HG03039 (cell line): ENCODE results near the gene EPB41L1.

Source experiments
- ATAC-seq: cut with Tn5 transposase; IDR thresholded peaks from one replicate; pipeline ENCODE4 v1.9.1; 2021; ENCODE audit warnings: mild to moderate bottlenecking, moderate library complexity; ENCODE audit not compliant: unreplicated experiment

Gene EPB41L1

GRCh38 chr20:36255445-36255844, 100.9 kb downstream of the EPB41L1 start:
- ATAC-seq = no peak

DNA sequence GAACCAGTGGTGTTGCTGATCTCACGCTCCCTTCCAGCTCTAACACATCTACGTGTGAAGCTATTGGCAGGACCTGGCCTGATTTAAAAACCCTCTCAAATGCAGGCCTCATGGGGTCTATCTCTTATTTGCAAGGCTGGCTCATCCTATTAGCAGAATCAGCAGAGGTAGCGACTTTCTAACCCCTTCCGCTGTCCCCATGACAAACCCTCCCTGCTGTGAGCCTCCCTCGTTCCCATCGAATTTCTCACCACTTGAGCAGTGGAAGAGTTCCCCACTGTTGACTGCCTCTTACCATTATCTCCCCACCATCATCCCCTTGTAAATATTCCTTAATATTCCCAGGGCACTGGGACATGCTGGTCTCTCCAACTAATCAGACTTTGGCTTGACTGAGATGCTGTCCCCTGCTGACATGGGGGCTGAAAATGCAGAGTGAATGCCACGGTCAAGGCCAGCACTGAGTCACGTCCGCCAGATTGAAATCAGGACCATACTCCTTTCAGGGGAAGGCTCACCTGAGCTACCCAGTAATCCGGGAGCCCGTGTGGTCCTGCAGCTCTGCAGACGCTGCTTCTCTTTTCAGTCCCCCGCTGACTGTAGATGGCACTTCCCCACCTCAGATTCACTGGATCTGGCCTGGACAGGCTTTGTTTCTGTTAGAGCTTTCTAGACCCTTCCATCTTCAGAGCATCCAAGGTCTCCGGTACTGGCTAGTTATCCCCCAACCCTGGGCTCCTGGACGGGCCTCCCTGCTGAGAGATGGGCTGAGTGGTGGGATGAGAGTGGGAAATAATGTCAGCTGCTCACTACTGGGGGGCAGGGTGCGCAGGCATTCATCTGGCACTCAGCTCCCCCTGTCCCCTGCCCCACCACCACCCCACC, 104.9 kb downstream of the EPB41L1 start:
- ATAC-seq = no peak

DNA sequence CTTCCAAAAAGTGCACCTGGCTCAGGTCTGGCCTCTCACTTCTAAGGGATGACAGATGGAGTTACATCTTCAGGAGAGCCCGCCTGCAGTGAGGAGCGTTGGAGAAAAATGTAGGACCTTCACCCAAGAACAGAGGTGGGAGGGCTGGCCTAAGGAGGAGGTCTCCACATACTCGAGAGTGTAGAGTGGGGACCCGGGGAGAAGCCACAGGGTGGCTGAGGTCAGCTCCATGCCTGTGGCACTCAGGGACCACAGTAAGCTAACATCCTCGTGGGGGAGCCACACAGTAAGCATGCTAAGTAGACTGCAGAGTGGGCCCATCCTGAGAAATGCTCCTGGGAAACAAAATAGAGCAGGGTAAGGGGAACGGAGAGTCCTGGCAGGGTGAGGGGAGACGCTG, 105.8 kb downstream of the EPB41L1 start:
- ATAC-seq = no peak

DNA sequence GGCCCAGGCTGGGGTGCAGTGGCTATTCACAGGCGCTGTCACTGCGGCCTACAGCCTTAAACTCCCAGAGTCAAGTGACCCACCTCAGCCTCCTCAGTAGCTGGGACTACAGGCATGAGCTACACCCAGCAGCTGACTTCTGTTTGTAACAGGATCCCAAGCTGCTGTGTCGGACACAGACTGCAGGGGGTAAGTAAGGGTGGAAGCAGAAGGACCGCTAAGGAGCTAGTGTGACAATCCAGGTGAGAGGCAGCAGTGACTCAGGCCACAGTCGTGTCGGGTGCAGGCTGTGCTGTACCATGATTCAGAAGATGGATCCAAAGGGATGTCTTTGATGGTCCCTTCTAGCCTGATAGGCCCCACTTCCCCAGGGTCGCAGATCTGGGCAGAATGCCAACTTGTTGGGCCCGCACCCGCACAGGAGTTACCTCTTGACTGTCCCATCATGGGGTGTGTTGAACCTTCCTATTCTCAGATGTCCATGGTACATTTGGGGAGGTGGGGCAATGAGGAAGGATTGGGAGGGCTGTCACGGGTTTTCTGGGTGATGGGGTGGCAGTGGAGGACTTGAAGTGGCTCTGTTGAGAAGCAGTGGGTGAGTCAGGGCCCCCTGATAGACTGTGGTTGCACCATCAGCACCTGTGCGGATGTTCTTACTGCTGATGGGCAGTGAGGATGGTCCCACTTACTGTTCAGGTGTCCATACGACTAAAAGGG, 107.0 kb downstream of the EPB41L1 start:
- no peak for ATAC-seq

GRCh38 chr20:36262440-36262839, 107.9 kb downstream of the EPB41L1 start:
- no peak for ATAC-seq

- ATAC-seq = no peak
Measured at GRCh38 chr20:36264426-36265246, 110.1 kb downstream of the EPB41L1 start.

- ATAC-seq = no peak
Measured at GRCh38 chr20:36266189-36266588, 111.6 kb downstream of the EPB41L1 start.

DNA sequence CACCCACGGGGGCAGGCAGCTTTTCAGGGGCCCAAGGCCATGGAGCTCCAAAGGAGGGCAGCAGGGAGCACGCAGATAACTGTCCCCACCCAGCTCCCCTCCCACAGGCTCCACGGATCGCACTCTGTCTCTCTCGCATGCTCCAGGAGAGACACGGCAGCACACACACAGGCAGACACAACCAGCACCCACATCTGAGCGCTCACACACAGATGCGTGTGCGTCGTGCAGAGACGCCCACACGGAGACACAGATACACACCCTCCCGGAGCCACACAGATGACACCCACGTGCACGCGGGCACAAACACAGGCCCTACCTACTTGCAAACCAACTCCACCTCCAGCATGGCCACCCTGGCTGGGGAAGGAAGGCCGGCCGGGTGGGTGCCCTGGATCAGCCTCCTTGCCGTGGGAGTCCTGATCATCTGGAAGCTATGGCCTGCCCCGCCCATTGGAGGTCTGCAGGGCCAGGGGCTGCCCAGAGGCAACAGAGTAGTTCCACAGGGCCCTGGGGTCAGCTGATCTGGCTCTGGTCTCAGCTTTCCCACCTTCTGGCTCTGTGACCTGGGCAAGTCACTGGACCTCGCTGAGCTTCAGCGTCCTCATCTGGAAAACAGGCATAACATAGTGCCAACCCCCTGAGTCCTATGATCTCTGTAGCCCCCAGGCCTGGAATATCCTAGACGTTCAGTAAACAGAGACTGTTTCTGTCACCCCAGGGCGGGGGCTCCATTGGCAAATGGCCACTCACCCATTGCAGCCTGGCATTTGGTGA, 113.3 kb downstream of the EPB41L1 start:
- ATAC-seq = no peak

DNA sequence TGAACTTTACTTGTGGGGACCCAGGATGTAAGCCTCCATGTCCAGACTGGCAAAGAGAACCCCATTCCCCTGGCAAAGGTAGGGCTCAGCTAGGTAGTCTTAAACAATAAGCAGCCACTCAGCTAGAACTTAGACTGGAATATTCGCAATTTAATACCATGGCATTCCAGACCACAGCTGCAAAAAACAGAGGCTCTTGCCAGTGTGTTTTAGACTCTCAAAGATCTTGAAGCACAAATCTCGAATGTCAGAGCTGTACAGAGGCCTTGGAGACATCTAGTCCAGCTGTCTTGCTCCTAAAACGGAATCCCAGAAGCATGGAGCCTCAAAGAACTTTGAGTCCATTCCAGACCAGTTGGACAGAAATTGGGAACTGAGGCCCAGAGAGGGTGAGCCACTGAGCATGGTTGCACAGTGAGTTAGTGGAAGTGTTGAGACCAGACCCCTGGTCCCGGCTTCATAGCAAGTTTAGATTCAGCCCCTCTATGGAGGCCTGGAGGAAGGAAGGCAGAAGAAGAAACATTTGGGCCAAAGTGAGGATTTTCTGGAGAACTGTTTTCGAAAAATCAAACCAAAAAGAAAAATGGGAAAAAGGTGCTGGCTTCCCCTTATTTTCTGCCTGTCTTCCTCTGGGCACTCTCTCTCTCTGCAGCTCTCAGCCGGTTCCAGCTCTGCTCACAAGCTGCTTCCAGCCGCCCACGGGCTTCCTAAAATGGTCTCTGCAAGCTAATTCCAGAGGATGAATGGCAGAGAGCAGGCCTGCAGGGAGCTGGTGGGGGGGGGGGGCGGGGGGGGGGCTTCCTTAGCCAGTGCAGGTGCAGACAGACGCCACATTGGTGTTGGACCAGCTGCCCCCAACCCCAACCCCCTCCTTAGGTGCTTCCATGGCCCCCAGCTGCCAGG, 114.2 kb downstream of the EPB41L1 start:
- no peak for ATAC-seq

DNA sequence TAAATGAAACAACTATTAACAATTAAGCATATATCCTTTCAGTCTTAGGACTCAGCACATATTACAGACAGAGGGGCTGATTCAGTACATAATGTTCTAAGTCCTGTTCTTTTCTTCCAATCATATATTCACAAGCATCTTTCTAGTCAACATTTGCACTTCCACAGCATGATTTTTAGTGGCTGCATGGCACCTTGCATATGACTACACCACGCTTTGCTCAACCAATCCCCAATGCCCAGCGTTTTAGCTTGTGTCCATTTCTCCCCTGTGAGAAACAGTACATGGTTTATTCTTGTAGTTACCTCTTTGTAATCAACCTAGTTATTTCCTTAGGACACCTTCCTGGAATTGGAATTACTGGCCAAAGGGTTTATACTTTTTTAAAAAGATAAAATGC, 115.0 kb downstream of the EPB41L1 start:
- ATAC-seq = no peak

- no peak for ATAC-seq
Measured at GRCh38 chr20:36270744-36271638, 116.5 kb downstream of the EPB41L1 start.

- no peak for ATAC-seq
Measured at GRCh38 chr20:36271639-36272546, 117.4 kb downstream of the EPB41L1 start.

DNA sequence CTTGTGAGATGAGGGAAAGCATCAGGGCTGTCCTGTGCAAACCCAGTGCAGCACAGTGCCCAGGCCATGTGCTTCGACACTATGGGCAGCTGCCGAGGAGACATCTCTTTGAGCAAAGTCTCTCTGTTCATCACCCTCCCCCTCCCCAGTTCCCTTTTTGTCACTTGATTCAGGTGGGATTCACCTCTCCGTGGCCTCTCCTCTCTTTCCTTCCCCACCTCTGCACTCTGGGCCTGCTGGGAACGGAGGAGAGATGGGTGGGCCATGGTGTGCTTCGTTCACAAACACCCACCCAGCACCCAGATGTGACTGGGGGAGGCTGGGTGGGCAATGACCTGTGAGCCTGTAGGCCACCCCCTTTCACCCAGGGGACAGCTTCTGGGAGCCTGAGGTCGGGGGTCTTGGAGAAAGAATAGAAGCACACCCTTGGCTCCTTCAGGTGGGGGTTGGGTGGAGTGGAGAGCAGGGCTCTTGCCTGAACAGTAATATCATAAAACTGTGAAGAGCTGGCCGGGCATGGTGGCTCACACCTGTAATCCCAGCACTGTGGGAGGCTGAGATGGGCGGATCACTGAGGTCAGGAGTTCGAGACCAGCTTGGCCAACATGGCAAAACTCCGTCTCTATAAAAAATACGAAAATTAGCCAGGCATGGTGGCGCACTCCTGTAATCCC, 118.1 kb downstream of the EPB41L1 start:
- ATAC-seq = no peak

DNA sequence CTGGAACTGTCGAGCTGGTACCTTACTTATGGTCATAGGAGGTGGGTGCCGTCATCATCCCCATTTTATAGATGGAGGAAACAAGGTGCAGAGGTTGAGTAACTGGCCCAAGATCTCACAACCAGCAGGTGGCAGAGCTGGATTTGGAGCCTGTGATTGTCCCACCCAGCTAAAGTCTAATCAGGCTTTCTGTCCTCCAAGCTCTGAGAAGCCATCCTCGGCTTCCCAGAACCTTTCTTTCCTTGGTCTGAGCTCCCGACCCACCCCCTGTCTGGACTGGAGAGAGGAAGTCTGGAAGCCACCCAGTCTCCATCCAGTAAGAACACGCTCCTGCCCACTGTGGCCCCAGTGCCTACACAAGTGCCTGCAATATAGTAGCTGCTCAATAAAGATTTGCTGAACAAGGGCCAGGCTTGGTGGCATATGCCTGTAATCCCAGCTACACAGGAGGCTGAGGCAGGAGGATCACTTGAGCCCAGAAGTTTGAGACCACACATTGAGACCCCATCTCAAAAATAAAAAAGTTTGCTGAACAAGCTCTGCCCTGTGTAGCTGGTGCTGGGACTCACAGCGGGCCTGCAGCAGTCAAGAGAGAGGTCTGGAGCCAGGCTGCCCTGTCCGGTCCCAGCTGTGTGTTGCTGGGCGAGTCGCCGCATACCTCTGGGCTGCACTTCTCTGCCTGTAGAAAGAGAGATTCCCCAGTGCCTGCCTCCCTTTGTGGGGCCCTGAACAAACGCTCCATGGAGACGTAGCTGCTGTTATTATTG, 119.1 kb downstream of the EPB41L1 start:
- ATAC-seq = no peak

GRCh38 chr20:36274181-36274841, 119.8 kb downstream of the EPB41L1 start:
- ATAC-seq = no peak

- no peak for ATAC-seq
Measured at GRCh38 chr20:36275011-36275410, 120.5 kb downstream of the EPB41L1 start.
